ENCODE data around the gene UNC5C. TPM values are rescaled to one million over a fixed set of nuclear protein-coding genes. Genes with fewer than 3 reads are reported as not detected.

Gene UNC5C
- total RNA-seq, 1 donor from 2014 or later, result not detected

DNA sequence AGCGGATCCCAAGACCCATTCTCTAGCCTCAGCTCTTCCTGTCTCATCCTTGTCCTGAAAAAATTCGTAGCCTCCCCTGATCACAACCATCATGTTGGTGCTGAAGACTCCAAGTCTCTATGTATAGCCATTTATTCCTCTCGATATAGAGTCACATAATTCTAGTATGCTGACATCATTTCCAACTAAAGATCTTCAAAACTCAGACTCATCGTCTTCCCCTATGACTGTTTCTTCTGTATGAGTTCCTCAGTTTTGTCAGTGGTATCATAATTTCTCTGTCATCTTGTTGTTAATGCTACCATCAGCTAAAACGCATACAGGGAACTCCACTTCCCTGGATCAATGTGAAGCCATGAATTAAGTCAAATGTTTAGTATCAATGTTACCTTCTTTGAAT, 41.2 kb downstream of the UNC5C start:
- no peaks in the 10 kb centered on the region for H3K27me3 ChIP-seq (ENCODE audit: control insufficient read depth, insufficient read depth, low read length)
- DNase-seq (ENCODE audit: low read depth) (no peak), FAIRE-seq (no peak)
- H3K4me3 ChIP-seq (ENCODE audit: low read depth, low read length), result no peak overlapping the region
- TF ChIP-seq, protein P1, sequence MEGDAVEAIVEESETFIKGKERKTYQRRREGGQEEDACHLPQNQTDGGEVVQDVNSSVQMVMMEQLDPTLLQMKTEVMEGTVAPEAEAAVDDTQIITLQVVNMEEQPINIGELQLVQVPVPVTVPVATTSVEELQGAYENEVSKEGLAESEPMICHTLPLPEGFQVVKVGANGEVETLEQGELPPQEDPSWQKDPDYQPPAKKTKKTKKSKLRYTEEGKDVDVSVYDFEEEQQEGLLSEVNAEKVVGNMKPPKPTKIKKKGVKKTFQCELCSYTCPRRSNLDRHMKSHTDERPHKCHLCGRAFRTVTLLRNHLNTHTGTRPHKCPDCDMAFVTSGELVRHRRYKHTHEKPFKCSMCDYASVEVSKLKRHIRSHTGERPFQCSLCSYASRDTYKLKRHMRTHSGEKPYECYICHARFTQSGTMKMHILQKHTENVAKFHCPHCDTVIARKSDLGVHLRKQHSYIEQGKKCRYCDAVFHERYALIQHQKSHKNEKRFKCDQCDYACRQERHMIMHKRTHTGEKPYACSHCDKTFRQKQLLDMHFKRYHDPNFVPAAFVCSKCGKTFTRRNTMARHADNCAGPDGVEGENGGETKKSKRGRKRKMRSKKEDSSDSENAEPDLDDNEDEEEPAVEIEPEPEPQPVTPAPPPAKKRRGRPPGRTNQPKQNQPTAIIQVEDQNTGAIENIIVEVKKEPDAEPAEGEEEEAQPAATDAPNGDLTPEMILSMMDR (IDR thresholded peaks at IDR 0.05; ENCODE audit: insufficient read depth, low read length, severe bottlenecking), result no peak
- no peaks in the 10 kb centered on the region for H3K36me3 ChIP-seq (ENCODE audit: control insufficient read depth, insufficient read depth, low read length)

DNA sequence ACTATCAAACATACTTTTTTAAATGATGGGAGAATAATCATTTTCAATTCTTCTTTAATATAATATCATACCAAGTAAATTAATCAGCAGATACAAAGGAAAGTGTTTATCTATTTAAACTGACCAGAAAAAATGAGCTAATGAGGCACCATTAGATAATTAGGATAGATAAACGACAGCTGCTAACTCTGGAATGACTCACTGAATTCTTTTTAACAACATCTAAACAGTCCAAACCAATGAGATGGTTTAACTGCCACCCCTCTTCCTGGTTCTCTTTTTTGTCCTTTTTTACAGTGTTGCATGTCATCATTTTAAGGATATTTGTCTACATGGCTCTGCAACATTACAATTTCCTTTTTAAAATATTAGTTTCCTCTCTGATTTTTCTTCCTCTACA, 41.6 kb downstream of the UNC5C start:
- FAIRE-seq (no peak), DNase-seq (ENCODE audit: low read depth) (peak; percentile 2)
- TF ChIP-seq, protein P1 (IDR thresholded peaks at IDR 0.05; ENCODE audit: insufficient read depth, low read length, severe bottlenecking), result no peak
- Histone ChIP-seq H3K27me3 (ENCODE audit: control insufficient read depth, insufficient read depth, low read length) (no peaks in the 10 kb centered on the region), H3K4me3 (ENCODE audit: low read depth, low read length) (no peak overlapping the region), H3K36me3 (ENCODE audit: control insufficient read depth, insufficient read depth, low read length) (no peaks in the 10 kb centered on the region)

DNA sequence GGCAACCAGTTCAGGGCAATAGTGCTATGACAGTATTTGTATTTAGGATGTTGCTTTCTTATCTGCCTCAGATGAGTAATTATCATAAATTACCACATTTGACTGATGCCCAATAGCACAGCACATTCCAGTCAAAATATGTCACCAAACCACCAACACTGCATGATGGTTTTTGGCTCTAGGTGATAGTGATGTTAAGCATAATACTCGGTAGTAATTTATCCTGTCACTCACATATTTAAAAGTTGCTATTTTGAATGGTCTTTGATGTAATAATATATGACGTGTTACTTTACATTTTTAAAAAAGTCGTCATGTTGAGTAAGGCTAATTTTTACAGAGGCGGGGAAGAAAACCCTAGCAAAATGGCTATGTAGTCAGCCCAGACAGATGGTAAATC, 42.5 kb downstream of the UNC5C start:
- FAIRE-seq (no peak), DNase-seq (ENCODE audit: low read depth) (peak; percentile 20)
- no peaks in the 10 kb centered on the region for H3K27me3 ChIP-seq (ENCODE audit: control insufficient read depth, insufficient read depth, low read length)
- no peaks in the 10 kb centered on the region for H3K36me3 ChIP-seq (ENCODE audit: control insufficient read depth, insufficient read depth, low read length)
- TF ChIP-seq, protein P1 (IDR thresholded peaks at IDR 0.05; ENCODE audit: insufficient read depth, low read length, severe bottlenecking), result no peak
- no peak overlapping the region for H3K4me3 ChIP-seq (ENCODE audit: low read depth, low read length)

DNA sequence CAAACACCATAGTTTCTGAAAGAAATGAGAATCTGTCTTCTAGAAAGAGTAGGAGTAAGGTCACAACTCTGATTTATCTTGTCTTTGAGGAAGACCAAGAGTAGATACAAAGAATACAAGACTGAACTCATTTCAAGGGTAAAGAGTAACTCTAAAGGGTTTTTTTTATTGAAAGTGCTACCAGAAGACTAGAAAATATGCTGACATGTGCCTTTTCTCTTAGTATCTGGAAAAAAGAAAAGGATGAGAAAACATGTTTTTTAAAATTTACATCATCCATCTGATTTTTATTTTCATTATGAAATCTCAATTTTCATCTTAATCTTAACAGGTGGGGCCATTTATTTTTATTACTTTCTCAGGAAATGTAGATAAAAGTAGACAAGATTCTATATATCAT, 43.0 kb downstream of the UNC5C start:
- H3K36me3 ChIP-seq (ENCODE audit: control insufficient read depth, insufficient read depth, low read length), result no peaks in the 10 kb centered on the region
- H3K4me3 ChIP-seq (ENCODE audit: low read depth, low read length), result no peak overlapping the region
- DNase-seq (ENCODE audit: low read depth), result no peak
- no peak for FAIRE-seq
- TF ChIP-seq, protein P1 (IDR thresholded peaks at IDR 0.05; ENCODE audit: insufficient read depth, low read length, severe bottlenecking), result no peak
- H3K27me3 ChIP-seq (ENCODE audit: control insufficient read depth, insufficient read depth, low read length), result no peaks in the 10 kb centered on the region

DNA sequence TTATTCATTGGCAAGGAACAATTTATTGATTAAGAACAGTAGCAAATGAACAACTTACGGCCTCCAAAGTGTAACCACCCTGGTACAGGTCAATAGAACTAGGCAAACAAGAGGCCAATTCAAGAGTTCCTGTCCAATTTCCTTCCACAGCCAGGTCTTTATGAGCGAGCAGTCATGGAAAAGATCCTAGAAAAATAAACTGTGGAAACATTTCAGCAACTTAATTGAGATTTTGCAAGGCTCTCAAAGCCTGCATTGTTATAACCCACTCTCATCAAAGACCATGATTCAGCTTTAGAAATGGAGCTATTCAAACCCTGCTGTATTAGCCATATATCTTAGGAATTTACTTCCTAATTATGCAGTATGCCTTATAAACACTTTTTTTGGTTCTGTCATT, 43.6 kb downstream of the UNC5C start:
- H3K36me3 ChIP-seq (ENCODE audit: control insufficient read depth, insufficient read depth, low read length), result no peaks in the 10 kb centered on the region
- FAIRE-seq, result no peak
- no peaks in the 10 kb centered on the region for H3K27me3 ChIP-seq (ENCODE audit: control insufficient read depth, insufficient read depth, low read length)
- TF ChIP-seq, protein P1 (IDR thresholded peaks at IDR 0.05; ENCODE audit: insufficient read depth, low read length, severe bottlenecking), result no peak
- no peak for DNase-seq (ENCODE audit: low read depth)
- no peak overlapping the region for H3K4me3 ChIP-seq (ENCODE audit: low read depth, low read length)

DNA sequence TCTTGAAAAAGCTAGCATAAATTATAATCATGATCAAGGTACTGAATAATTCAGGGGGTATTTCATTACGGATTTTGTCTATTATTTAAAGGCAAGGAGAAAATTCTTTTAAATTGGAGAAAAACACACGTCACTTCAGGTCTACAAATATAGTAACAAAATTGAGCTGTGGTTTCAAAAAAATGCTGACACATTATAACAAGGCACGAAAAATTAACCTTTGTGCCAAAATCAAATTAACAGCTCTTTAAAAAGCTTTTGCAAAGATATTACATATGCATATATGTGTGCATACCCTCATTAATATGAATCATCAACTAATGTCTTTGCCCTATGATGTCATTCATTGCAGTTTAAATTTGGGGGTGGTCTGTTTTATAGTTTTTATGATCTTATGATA, 44.3 kb downstream of the UNC5C start:
- no peak for DNase-seq (ENCODE audit: low read depth)
- Histone ChIP-seq H3K36me3 (ENCODE audit: control insufficient read depth, insufficient read depth, low read length) (no peaks in the 10 kb centered on the region), H3K27me3 (ENCODE audit: control insufficient read depth, insufficient read depth, low read length) (no peaks in the 10 kb centered on the region), H3K4me3 (ENCODE audit: low read depth, low read length) (no peak overlapping the region)
- TF ChIP-seq, protein P1 (IDR thresholded peaks at IDR 0.05; ENCODE audit: insufficient read depth, low read length, severe bottlenecking), result no peak
- FAIRE-seq, result no peak

Measured in bronchial epithelial cell (primary cell).